Measurements from ENCODE around the gene ZNF841. TPM values are rescaled to one million over a fixed set of nuclear protein-coding genes. Genes with fewer than 3 reads are reported as not detected.

ZNF841 gene
- total and polyA plus RNA-seq, 2 donors (not counting 3 experiments of a cell fraction or from before 2014, with no cell fraction given): 5.2 to 17.7 TPM

DNA sequence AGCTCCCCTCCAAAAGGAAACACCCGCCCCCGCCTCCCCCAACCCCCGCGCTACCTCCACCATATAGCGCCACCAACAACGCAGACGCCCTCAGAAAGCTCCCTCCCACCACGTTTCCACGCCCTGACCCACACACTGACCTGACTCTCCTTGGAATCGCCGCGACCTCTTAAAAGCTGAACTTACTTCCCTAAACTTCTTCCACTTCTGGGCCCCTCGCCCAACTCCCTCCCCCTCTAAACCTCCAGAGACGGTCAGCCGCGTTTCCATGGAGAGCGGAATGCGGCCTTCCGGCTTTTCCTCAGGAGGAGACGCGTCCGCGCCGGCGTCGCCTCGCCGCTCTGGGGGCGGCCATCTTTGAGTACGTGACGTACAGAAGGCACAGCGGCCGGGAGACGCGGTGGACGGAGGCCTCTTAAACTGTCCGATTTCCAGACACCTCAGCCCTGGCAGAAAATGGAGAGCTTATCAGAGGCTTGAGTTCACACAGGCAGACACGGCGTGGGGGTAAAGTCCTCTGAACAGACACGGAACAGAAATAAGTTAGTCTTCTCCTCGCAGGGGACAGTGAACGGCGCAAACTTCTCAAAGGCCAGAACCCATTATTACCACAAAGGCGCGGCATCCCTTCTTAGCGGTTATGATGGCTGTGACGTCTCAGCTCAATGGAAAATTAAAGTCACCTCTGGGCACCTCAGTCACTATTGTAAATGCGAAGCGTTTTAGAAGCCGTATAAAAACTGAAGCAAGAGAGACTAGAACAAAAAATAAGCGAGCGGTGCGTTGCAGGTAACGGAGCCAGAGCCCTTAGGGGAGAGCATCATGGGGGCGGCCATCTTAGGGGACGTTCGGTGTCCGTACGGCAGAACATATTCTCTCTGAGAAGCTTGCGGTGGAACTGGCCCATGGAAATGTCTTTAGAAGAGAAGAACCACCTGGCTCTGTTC lies 46.7 kb downstream of the ZNF841 start, which contains the start of gene ZNF432:
TSS of gene ZNF432 (minus strand) at position 284 of the 947 bp plus-strand sequence. CDS start 1,970 bp downstream, outside the sequence.
- intact Hi-C loops (cut with micrococcal nuclease) (loop anchor here (1.0 to 2.0 kb wide), 4 partner anchors 21 to 62 kb away; partner anchors contain the start of genes ZNF350, ZNF614, ZNF615 and ZNF841), dilution Hi-C loops (cut with MboI; ENCODE audit: extremely low pct_ligation_motif_present, low sequenced_read_pairs) (no loop called here)
- Histone ChIP-seq H3K27me3 (ENCODE audit: control insufficient read depth in 2 of 2, insufficient read depth in 2 of 2, low read length in 2 of 2) (no peaks in the 10 kb centered on the region), H3K9me3 (replicated peaks; ENCODE audit: control insufficient read depth, insufficient read depth, low read length) (no peaks in the 10 kb centered on the region), H3K36me3 (ENCODE audit: control insufficient read depth in 2 of 2, extremely low read depth in 1 of 2, insufficient read depth in 2 of 2, low read length in 2 of 2) (no peaks in the 10 kb centered on the region), H3K9me1 (replicated peaks; ENCODE audit: control insufficient read depth, extremely low read depth, insufficient read depth, low read length) (no peaks in the 10 kb centered on the region), H3K9ac (replicated peaks; ENCODE audit: extremely low read depth, insufficient read depth, low read length) (peak within 1 kb of the TSS; percentile 96), H2AFZ (ENCODE audit: low read depth, low read length) (peak within 1 kb of the TSS; percentile 97), H4K20me1 (replicated peaks; ENCODE audit: control insufficient read depth, extremely low read depth, insufficient read depth, low read length) (no peaks in the 10 kb centered on the region), H3K4me1 (ENCODE audit: control insufficient read depth, extremely low read depth, insufficient read depth, low read length) (peaks cover 4% of the 10 kb centered on the region), H3K4me2 (ENCODE audit: insufficient read depth, low read length) (peak within 1 kb of the TSS; percentile 83), H3K4me3 (replicated peaks in 1 of 3; ENCODE audit: insufficient read depth in 1 of 3, low read depth in 1 of 3, low read length in 3 of 3) (peak within 1 kb of the TSS; percentile 60 to 89 (median 75)), H3K79me2 (ENCODE audit: control insufficient read depth, insufficient read depth, low read length) (peaks cover 2% of the 10 kb centered on the region), H3K27ac (ENCODE audit: insufficient read depth, low read depth, low read length) (peak within 1 kb of the TSS; percentile 92)
- POLR2A ChIA-PET: interaction anchor here (0.5 to 1.0 kb wide), 3 partner anchors 20 to 122 kb away, joined by 3 to 5 read pairs (median 3); partner anchors contain the start of genes ZNF614 and ZNF836
- CTCF ChIA-PET: interaction anchor here (0.7 kb wide), 1 partner anchor 89 kb away, joined by 3 read pairs; no protein-coding TSS in a partner anchor
- TF ChIP-seq, protein P1, sequence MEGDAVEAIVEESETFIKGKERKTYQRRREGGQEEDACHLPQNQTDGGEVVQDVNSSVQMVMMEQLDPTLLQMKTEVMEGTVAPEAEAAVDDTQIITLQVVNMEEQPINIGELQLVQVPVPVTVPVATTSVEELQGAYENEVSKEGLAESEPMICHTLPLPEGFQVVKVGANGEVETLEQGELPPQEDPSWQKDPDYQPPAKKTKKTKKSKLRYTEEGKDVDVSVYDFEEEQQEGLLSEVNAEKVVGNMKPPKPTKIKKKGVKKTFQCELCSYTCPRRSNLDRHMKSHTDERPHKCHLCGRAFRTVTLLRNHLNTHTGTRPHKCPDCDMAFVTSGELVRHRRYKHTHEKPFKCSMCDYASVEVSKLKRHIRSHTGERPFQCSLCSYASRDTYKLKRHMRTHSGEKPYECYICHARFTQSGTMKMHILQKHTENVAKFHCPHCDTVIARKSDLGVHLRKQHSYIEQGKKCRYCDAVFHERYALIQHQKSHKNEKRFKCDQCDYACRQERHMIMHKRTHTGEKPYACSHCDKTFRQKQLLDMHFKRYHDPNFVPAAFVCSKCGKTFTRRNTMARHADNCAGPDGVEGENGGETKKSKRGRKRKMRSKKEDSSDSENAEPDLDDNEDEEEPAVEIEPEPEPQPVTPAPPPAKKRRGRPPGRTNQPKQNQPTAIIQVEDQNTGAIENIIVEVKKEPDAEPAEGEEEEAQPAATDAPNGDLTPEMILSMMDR (IDR thresholded peaks at IDR 0.05; ENCODE audit: extremely low read depth in 1 of 2, insufficient read depth in 1 of 2, low read depth in 1 of 2, low read length in 2 of 2): no peak
- TF ChIP-seq JUN (IDR thresholded peaks at IDR 0.05; ENCODE audit: borderline replicate concordance, insufficient read depth, insufficient read length, low read depth) (no peak), POLR2A (IDR thresholded peaks at IDR 0.05; ENCODE audit: low read depth, low read length) (no peak), FOS (IDR thresholded peaks at IDR 0.05; ENCODE audit: borderline replicate concordance, insufficient read depth, low read length) (no peak), POLR2AphosphoS5 (IDR thresholded peaks at IDR 0.05; ENCODE audit: insufficient read depth, low read depth, low read length) (no peak), GATA2 (IDR thresholded peaks at IDR 0.05; ENCODE audit: insufficient read depth, insufficient read length, low read depth, low read length) (no peak), MYC (IDR thresholded peaks at IDR 0.05; ENCODE audit: low read depth, low read length) (no peak), EZH2 (IDR thresholded peaks at IDR 0.05; ENCODE audit: borderline replicate concordance, low read depth, low read length, severe bottlenecking) (no peak)
- TF ChIP-seq, protein P2, sequence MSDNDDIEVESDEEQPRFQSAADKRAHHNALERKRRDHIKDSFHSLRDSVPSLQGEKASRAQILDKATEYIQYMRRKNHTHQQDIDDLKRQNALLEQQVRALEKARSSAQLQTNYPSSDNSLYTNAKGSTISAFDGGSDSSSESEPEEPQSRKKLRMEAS (IDR thresholded peaks at IDR 0.05; ENCODE audit: insufficient read depth, insufficient read length): no peak
- TSS peak; percentile 86 for BruUV-seq (replicated peaks)
- FAIRE-seq (peak; percentile 84), DNase-seq (ENCODE audit: low read depth, low spot score) (peak; percentile 94)
